HCT116 (cell line): ENCODE measurements around the gene GRB10. TPM values are rescaled to one million over a fixed set of nuclear protein-coding genes. Genes with fewer than 3 reads are reported as not detected.

Source experiments
- ATAC-seq: fragments of 200-7000 bp; cut with Tn5 transposase; 2 replicates; pipeline ENCODE4 v1.9.1; 2020; ENCODE audit warnings: mild to moderate bottlenecking, moderate library complexity
- BruUV-seq: library from RNA; stranded (reverse); fragments of 400-500 nt; replicated peaks from 2 replicates; lab custom pipeline; 2021; lab: Mats Ljungman, UMichigan
- CTCF ChIA-PET: fragments of 300-600 bp; sonication (Branson Sonifier 250); formaldehyde crosslinking; loops from one replicate; lab custom pipeline; 2021; ENCODE audit warnings: antibody characterized with exemption; lab: Charles Lee
- POLR2A ChIA-PET: fragments of 300-600, 350-600 bp; sonication (Branson Sonifier 250); formaldehyde crosslinking; loops from one replicate; lab custom pipeline; 2021; ENCODE audit warnings: antibody characterized with exemption; lab: Charles Lee
- RAD21 ChIA-PET, 2 experiments: fragments of 300-600 bp; sonication (Branson Sonifier 250); formaldehyde crosslinking; loops; one replicate each; lab custom pipeline; 2023; ENCODE audit warnings: low total read pairs in 2 of 2; ENCODE audit not compliant: uncharacterized antibody in 2 of 2, unreplicated experiment in 2 of 2, low non-redundant PET in 1 of 2; lab: Charles Lee
- DNase-seq: peaks from one replicate; pipeline ENCODE4 v3.0.0-alpha.2; 2010; ENCODE audit warnings: low read depth, low spot score
- H2AFZ ChIP-seq: fragments of 200-600 bp; shearing (Covaris generic), sonication (generic); 2 replicates; pipeline ENCODE4 v1.6.1; 2017; ENCODE audit warnings: low read depth, mixed run types, mixed read lengths, antibody characterized with exemption, low read length; ENCODE audit not compliant: poor library complexity, severe bottlenecking
- H3K27ac ChIP-seq: 2 replicates; pipeline ENCODE4 v1.5.1; 2012; ENCODE audit warnings: low read depth, low read length
- H3K27me3 ChIP-seq: fragments of 200-600 bp; sonication (generic); 2 replicates; pipeline ENCODE4 v1.6.1; 2016; ENCODE audit warnings: mixed run types, low read length, mixed read lengths; ENCODE audit not compliant: insufficient read depth
- H3K36me3 ChIP-seq, 2 experiments: fragments of 200-500 bp in 1 of 2; fragments of 200-600 bp in 1 of 2; sonication (Bioruptor generic) in 1 of 2; sonication (generic) in 1 of 2; 2 replicates each; pipeline versions ENCODE4 v1.5.1 to v1.6.1; 2014 to 2016; ENCODE audit warnings: low read length in 2 of 2, inconsistent platforms in 1 of 2, mixed read lengths in 1 of 2, mixed run types in 1 of 2; ENCODE audit not compliant: insufficient read depth in 2 of 2, control insufficient read depth in 1 of 2
- H3K4me1 ChIP-seq, 2 experiments: fragments of 200-600 bp in 1 of 2; sonication (generic) in 1 of 2; 2 replicates each; pipeline versions ENCODE4 v1.5.1 to v1.6.1; 2012 to 2017; ENCODE audit warnings: low read length in 2 of 2, inconsistent platforms in 1 of 2, mild to moderate bottlenecking in 1 of 2, mixed read lengths in 1 of 2, mixed run types in 1 of 2, moderate library complexity in 1 of 2; ENCODE audit not compliant: insufficient read depth in 2 of 2, control insufficient read depth in 1 of 2
- H3K4me2 ChIP-seq: fragments of 200-600 bp; sonication (generic); 2 replicates; pipeline ENCODE4 v1.6.1; 2017; ENCODE audit warnings: mixed run types, low read length, mixed read lengths
- H3K4me3 ChIP-seq, 2 experiments: fragments of 200-600 bp in 1 of 2; sonication (generic) in 1 of 2; replicated peaks in 1 of 2; 2 replicates each; pipeline ENCODE4 v1.5.1; 2011 to 2016; ENCODE audit warnings: low read length in 2 of 2, control low read depth in 1 of 2, low read depth in 1 of 2, mild to moderate bottlenecking in 1 of 2, mixed read lengths in 1 of 2, mixed run types in 1 of 2
- H3K79me2 ChIP-seq: fragments of 200-600 bp; sonication (generic); 2 replicates; pipeline ENCODE4 v1.6.1; 2017; ENCODE audit warnings: mild to moderate bottlenecking, mixed run types, low read length, moderate library complexity, mixed read lengths; ENCODE audit not compliant: insufficient read depth
- H3K9ac ChIP-seq: fragments of 200-600 bp; sonication (generic); 2 replicates; pipeline ENCODE4 v1.6.1; 2016; ENCODE audit warnings: low read length, mixed read lengths
- H3K9me2 ChIP-seq: fragments of 200-600 bp; sonication (generic), shearing (Covaris generic); 2 replicates; pipeline ENCODE4 v1.6.1; 2017; ENCODE audit warnings: mixed run types, mild to moderate bottlenecking, moderate library complexity; ENCODE audit not compliant: insufficient read depth
- H3K9me3 ChIP-seq, 2 experiments: fragments of 200-500 bp in 1 of 2; fragments of 200-600 bp in 1 of 2; sonication (Bioruptor generic) in 1 of 2; sonication (generic) in 1 of 2; 2 replicates each; pipeline ENCODE4 v1.6.1; 2014 to 2017; ENCODE audit warnings: low read length in 2 of 2, mixed read lengths in 2 of 2, inconsistent platforms in 1 of 2, low read depth in 1 of 2, mild to moderate bottlenecking in 1 of 2, mixed run types in 1 of 2, moderate library complexity in 1 of 2; ENCODE audit not compliant: control insufficient read depth in 1 of 2, insufficient read depth in 1 of 2
- H4K20me1 ChIP-seq: fragments of 200-600 bp; sonication (generic), shearing (Covaris generic); 2 replicates; pipeline ENCODE4 v1.6.1; 2017; ENCODE audit warnings: mixed run types, mild to moderate bottlenecking, moderate library complexity; ENCODE audit not compliant: insufficient read depth
- CBX3 ChIP-seq: IDR thresholded peaks from 2 replicates; pipeline ENCODE4 v1.6.1; 2012; ENCODE audit warnings: low read depth
- CEBPB ChIP-seq: IDR thresholded peaks from 2 replicates; pipeline ENCODE4 v1.6.1; 2012; ENCODE audit warnings: low read depth
- EGR1 ChIP-seq: IDR thresholded peaks from 2 replicates; pipeline ENCODE4 v1.6.1; 2012; ENCODE audit warnings: low read depth
- ELF1 ChIP-seq: IDR thresholded peaks from 2 replicates; pipeline ENCODE4 v1.6.1; 2012; ENCODE audit warnings: low read depth, borderline replicate concordance
- JUND ChIP-seq: IDR thresholded peaks from 2 replicates; pipeline ENCODE4 v1.6.1; 2012
- POLR2A ChIP-seq: IDR thresholded peaks from 2 replicates; pipeline ENCODE4 v1.7.0; 2011; ENCODE audit warnings: borderline replicate concordance; ENCODE audit not compliant: insufficient read depth, insufficient read length; ENCODE audit errors: extremely low read depth
- POLR2AphosphoS5 ChIP-seq: IDR thresholded peaks from 2 replicates; pipeline ENCODE4 v1.6.1; 2011; ENCODE audit warnings: mild to moderate bottlenecking, low read depth, low read length, moderate library complexity
- RAD21 ChIP-seq: IDR thresholded peaks from 2 replicates; pipeline ENCODE4 v1.6.1; 2012; ENCODE audit warnings: low read depth, mild to moderate bottlenecking
- SIN3A ChIP-seq: IDR thresholded peaks from 2 replicates; pipeline ENCODE4 v1.6.1; 2012; ENCODE audit warnings: low read depth
- SP1 ChIP-seq: IDR thresholded peaks from 2 replicates; pipeline ENCODE4 v1.6.1; 2012; ENCODE audit warnings: low read depth
- SRF ChIP-seq: IDR thresholded peaks from 2 replicates; pipeline ENCODE4 v1.6.1; 2012; ENCODE audit warnings: low read depth
- TCF7L2 ChIP-seq: IDR thresholded peaks from 2 replicates; pipeline ENCODE4 v1.7.0; 2011; ENCODE audit warnings: borderline replicate concordance, inconsistent platforms; ENCODE audit not compliant: insufficient read depth, insufficient read length; ENCODE audit errors: extremely low read depth
- YY1 ChIP-seq: IDR thresholded peaks from 2 replicates; pipeline ENCODE4 v1.6.1; 2011; ENCODE audit warnings: low read length, low read depth, moderate library complexity, mild to moderate bottlenecking; ENCODE audit not compliant: insufficient replicate concordance; ENCODE audit errors: extremely low read depth
- ZNF274 ChIP-seq: fragments of 200-500 bp; sonication (Bioruptor generic); IDR thresholded peaks from 2 replicates; pipeline ENCODE4 v1.6.1; 2014; ENCODE audit warnings: mild to moderate bottlenecking, low read depth, low read length, inconsistent platforms
- intact Hi-C: fragments of 100-400 bp; cut with micrococcal nuclease; formaldehyde crosslinking; loops from 2 replicates; pipeline ENCODE4 v1.10.0; 2022
- total RNA-seq: library from RNA; stranded (reverse); gene quantifications from one replicate; pipeline ENCODE4 v1.2.1, GENCODE V29; 2021; ENCODE audit not compliant: unreplicated experiment
- TF ChIP-seq, protein P1 (sequence below): IDR thresholded peaks from 2 replicates; pipeline ENCODE4 v1.6.1; 2012
- TF ChIP-seq, protein P2 (sequence below): IDR thresholded peaks from 2 replicates; pipeline ENCODE4 v1.6.1; 2011; ENCODE audit warnings: mild to moderate bottlenecking, low read length, moderate library complexity; ENCODE audit not compliant: insufficient replicate concordance; ENCODE audit errors: extremely low read depth

Gene GRB10
- total RNA-seq, 1 experiment from 2014 or later = 37.3 TPM

DNA sequence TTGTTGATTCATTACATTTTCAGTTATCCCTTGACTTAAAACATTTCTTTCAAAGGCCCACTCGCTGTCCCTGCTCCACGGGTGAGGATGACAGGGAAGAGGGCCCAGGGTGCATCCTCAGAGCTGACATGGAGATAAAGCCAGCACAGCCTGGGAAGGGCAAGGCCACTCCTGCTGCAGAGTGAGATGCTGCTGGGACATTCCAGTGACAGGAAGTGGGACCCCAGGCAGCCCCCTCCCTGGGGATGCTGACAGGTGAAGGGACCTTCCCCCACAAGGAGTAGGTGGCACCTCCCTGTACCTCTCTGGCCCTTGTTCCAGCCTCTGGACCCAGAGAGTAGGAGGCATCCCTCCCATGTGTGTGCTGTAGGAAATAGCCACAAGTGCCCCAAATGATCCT lies 119.7 kb downstream of the GRB10 start:
- no peaks in the 10 kb centered on the region for H3K36me3 ChIP-seq
- H3K4me3 ChIP-seq = no peak overlapping the region
- POLR2A ChIA-PET = no interaction called here
- H3K4me2 ChIP-seq = no peak overlapping the region
- TF ChIP-seq RAD21 = no peak
- no peak for TF ChIP-seq TCF7L2
- TF ChIP-seq CBX3 = no peak
- no peak for TF ChIP-seq POLR2AphosphoS5
- TF ChIP-seq CEBPB = no peak
- no peak for TF ChIP-seq EGR1
- no peak for TF ChIP-seq ZNF274
- no peak for TF ChIP-seq SRF
- TF ChIP-seq, protein P1, sequence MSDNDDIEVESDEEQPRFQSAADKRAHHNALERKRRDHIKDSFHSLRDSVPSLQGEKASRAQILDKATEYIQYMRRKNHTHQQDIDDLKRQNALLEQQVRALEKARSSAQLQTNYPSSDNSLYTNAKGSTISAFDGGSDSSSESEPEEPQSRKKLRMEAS = no peak
- no peak for TF ChIP-seq JUND
- TF ChIP-seq POLR2A = no peak
- TF ChIP-seq, protein P2, sequence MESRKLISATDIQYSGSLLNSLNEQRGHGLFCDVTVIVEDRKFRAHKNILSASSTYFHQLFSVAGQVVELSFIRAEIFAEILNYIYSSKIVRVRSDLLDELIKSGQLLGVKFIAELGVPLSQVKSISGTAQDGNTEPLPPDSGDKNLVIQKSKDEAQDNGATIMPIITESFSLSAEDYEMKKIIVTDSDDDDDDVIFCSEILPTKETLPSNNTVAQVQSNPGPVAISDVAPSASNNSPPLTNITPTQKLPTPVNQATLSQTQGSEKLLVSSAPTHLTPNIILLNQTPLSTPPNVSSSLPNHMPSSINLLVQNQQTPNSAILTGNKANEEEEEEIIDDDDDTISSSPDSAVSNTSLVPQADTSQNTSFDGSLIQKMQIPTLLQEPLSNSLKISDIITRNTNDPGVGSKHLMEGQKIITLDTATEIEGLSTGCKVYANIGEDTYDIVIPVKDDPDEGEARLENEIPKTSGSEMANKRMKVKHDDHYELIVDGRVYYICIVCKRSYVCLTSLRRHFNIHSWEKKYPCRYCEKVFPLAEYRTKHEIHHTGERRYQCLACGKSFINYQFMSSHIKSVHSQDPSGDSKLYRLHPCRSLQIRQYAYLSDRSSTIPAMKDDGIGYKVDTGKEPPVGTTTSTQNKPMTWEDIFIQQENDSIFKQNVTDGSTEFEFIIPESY = no peak
- no peak for TF ChIP-seq SIN3A
- no peak for TF ChIP-seq YY1
- TF ChIP-seq ELF1 = no peak
- TF ChIP-seq SP1 = no peak
- no peak for DNase-seq
- no peak for ATAC-seq
- H3K79me2 ChIP-seq = no peaks in the 10 kb centered on the region
- no peak overlapping the region for H3K9ac ChIP-seq
- RAD21 ChIA-PET = no interaction called here
- peaks cover 23 to 25% of the 10 kb centered on the region in 2 experiments for H3K4me1 ChIP-seq
- no TSS peak for BruUV-seq
- intact Hi-C loops = no loop called here
- no peak overlapping the region for H2AFZ ChIP-seq
- no peaks in the 10 kb centered on the region for H3K9me3 ChIP-seq
- no peak overlapping the region for H3K27ac ChIP-seq
- H3K27me3 ChIP-seq = no peaks in the 10 kb centered on the region
- H3K9me2 ChIP-seq = no peaks in the 10 kb centered on the region
- no peaks in the 10 kb centered on the region for H4K20me1 ChIP-seq
- CTCF ChIA-PET = no interaction called here
